PC-3 (cell line): ENCODE results near the gene CERK. TPM values are rescaled to one million over a fixed set of nuclear protein-coding genes. Genes with fewer than 3 reads are reported as not detected.
A peak's percentile ranks its signal among the peaks of the same experiment; 100 is the strongest.

Experiments used
- ATAC-seq: fragments of 200-7000 bp; cut with Tn5 transposase; 2 replicates; pipeline ENCODE4 v1.9.1; 2020; ENCODE audit warnings: mild to moderate bottlenecking, moderate library complexity
- BruUV-seq: library from RNA; stranded (reverse); fragments of 400-500 nt; replicated peaks from 2 replicates; lab custom pipeline; 2021; lab: Mats Ljungman, UMichigan
- CTCF ChIA-PET: fragments of 300-600 bp; sonication (Branson Sonifier 250); formaldehyde crosslinking; loops from one replicate; lab custom pipeline; 2022; ENCODE audit warnings: antibody characterized with exemption; lab: Charles Lee
- POLR2A ChIA-PET: fragments of 300-600 bp; sonication (Branson Sonifier 250); formaldehyde crosslinking; loops from one replicate; lab custom pipeline; 2022; ENCODE audit warnings: antibody characterized with exemption; ENCODE audit not compliant: unreplicated experiment; lab: Charles Lee
- DNase-seq: peaks from one replicate; pipeline ENCODE4 v3.0.0-alpha.2; 2015
- H2AFZ ChIP-seq: fragments of 300-600 bp; sonication (generic); 2 replicates; pipeline ENCODE4 v1.6.0; 2016; ENCODE audit warnings: antibody characterized with exemption, low read length
- H3F3A ChIP-seq: fragments of 300-600 bp; sonication (generic); one replicate; pipeline ENCODE4 v1.6.0; 2017; ENCODE audit warnings: antibody characterized with exemption, low read length, control low read depth, mild to moderate bottlenecking; ENCODE audit not compliant: unreplicated experiment
- H3K27ac ChIP-seq: fragments of 300-600 bp; sonication (generic); 2 replicates; pipeline ENCODE4 v1.5.1; 2016; ENCODE audit warnings: mild to moderate bottlenecking, low read length
- H3K27me3 ChIP-seq: fragments of 300-600 bp; sonication (generic); 2 replicates; pipeline ENCODE4 v1.6.1; 2016; ENCODE audit warnings: low read length, mixed read lengths
- H3K36me3 ChIP-seq: fragments of 300-600 bp; sonication (generic); 2 replicates; pipeline ENCODE4 v1.6.1; 2016; ENCODE audit warnings: low read depth, mixed run types, low read length, mixed read lengths
- H3K4me1 ChIP-seq: fragments of 300-600 bp; sonication (generic); 2 replicates; pipeline ENCODE4 v1.5.1; 2016; ENCODE audit warnings: low read length; ENCODE audit not compliant: insufficient read depth
- H3K4me2 ChIP-seq: fragments of 300-600 bp; sonication (generic); 2 replicates; pipeline ENCODE4 v1.6.0; 2016; ENCODE audit warnings: low read length
- H3K4me3 ChIP-seq: fragments of 300-600 bp; sonication (generic); 2 replicates; pipeline ENCODE4 v1.5.1; 2016; ENCODE audit warnings: mild to moderate bottlenecking, low read length, mixed read lengths
- H3K79me2 ChIP-seq: fragments of 300-600 bp; sonication (generic); 2 replicates; pipeline ENCODE4 v1.6.1; 2017; ENCODE audit warnings: low read length, mixed read lengths
- H3K9ac ChIP-seq: fragments of 300-600 bp; sonication (generic); 2 replicates; pipeline ENCODE4 v1.6.0; 2016; ENCODE audit warnings: mild to moderate bottlenecking, low read length
- H3K9me2 ChIP-seq: fragments of 300-600 bp; sonication (generic); replicated peaks from 2 replicates; pipeline ENCODE4 v1.6.1; 2016; ENCODE audit warnings: mixed run types, low read length, mixed read lengths
- H3K9me3 ChIP-seq: fragments of 300-600 bp; sonication (generic); 2 replicates; pipeline ENCODE4 v1.6.1; 2016; ENCODE audit warnings: low read length, mixed read lengths
- H4K20me1 ChIP-seq: fragments of 300-600 bp; sonication (generic); 2 replicates; pipeline ENCODE4 v1.6.1; 2016; ENCODE audit warnings: low read length, mixed read lengths
- CTCF ChIP-seq: fragments of 300-600 bp; sonication (generic); conservative IDR thresholded peaks from 2 replicates; pipeline ENCODE4 v1.5.1; 2017; ENCODE audit warnings: antibody characterized with exemption, low read depth, mild to moderate bottlenecking, low read length
- EZH2 ChIP-seq: fragments of 300-600 bp; sonication (generic); IDR thresholded peaks from one replicate; pipeline ENCODE4 v1.6.1; 2017; ENCODE audit warnings: antibody characterized with exemption, mild to moderate bottlenecking, low read length; ENCODE audit not compliant: unreplicated experiment
- EZH2phosphoT487 ChIP-seq: fragments of 300-600 bp; sonication (generic); IDR thresholded peaks from 2 replicates; pipeline ENCODE4 v1.6.1; 2018; ENCODE audit warnings: mild to moderate bottlenecking, antibody characterized with exemption, low read length, borderline replicate concordance
- intact Hi-C: fragments of 100-400 bp; cut with micrococcal nuclease; formaldehyde crosslinking; loops from 2 replicates; pipeline ENCODE4 v1.9.0; 2023
- total RNA-seq: library from RNA; depleted of rRNA; stranded (reverse); fragments of >200 nt; gene quantifications from 2 replicates; pipeline ENCODE4 v1.2.3, GENCODE V29; 2014

The CERK gene
- total RNA-seq, 1 experiment from 2014 or later: 21.6 TPM

GRCh38 chr22:46662226-46662625, 75.8 kb downstream of the CERK start:
- H3K27me3 ChIP-seq: no peaks in the 10 kb centered on the region
- DNase-seq (no peak), ATAC-seq (no peak)
- no TSS peak for BruUV-seq
- H3K9me3 ChIP-seq: no peaks in the 10 kb centered on the region
- peak overlapping the region; percentile 36; the same call in 1 of the 2 replicates for H3K9ac ChIP-seq
- TF ChIP-seq EZH2phosphoT487 (no peak), EZH2 (no peak), CTCF (no peak)
- H3K9me2 ChIP-seq: no peaks in the 10 kb centered on the region
- POLR2A ChIA-PET: no interaction called here
- no peak overlapping the region for H3K4me2 ChIP-seq
- H3K4me3 ChIP-seq: no peak overlapping the region
- no peaks in the 10 kb centered on the region for H3K79me2 ChIP-seq
- peak overlapping the region; percentile 53 for H3K27ac ChIP-seq
- H2AFZ ChIP-seq: no peak overlapping the region
- H3K4me1 ChIP-seq: peaks cover 31% of the 10 kb centered on the region
- no peaks in the 10 kb centered on the region for H4K20me1 ChIP-seq
- H3K36me3 ChIP-seq: no peaks in the 10 kb centered on the region
- no peaks in the 10 kb centered on the region for H3F3A ChIP-seq
- intact Hi-C loops: no loop called here
- CTCF ChIA-PET: no interaction called here

- intact Hi-C loops: no loop called here
- ATAC-seq: peak; percentile 79
These were observed 76.7 kb downstream of the CERK start for GRCh38 chr22:46661221-46661851.

More at GRCh38 chr22:46661221-46661851, 76.7 kb downstream of the CERK start:
- peak overlapping the region; percentile 56 for H3K27ac ChIP-seq
- no peak overlapping the region for H2AFZ ChIP-seq
- no peaks in the 10 kb centered on the region for H3K36me3 ChIP-seq
- no peaks in the 10 kb centered on the region for H3K27me3 ChIP-seq
- H3K4me2 ChIP-seq: peak overlapping the region; percentile 55
- no peaks in the 10 kb centered on the region for H3K9me2 ChIP-seq
- H3K4me1 ChIP-seq: peaks cover 31% of the 10 kb centered on the region
- peak overlapping the region; percentile 36; the same call in 1 of the 2 replicates for H3K9ac ChIP-seq
- TF ChIP-seq EZH2phosphoT487 (no peak), CTCF (no peak), EZH2 (no peak)
- no peak overlapping the region for H3K4me3 ChIP-seq
- H3K79me2 ChIP-seq: no peaks in the 10 kb centered on the region
- ChIA-PET CTCF (no interaction called here), POLR2A (no interaction called here)
- H3K9me3 ChIP-seq: no peaks in the 10 kb centered on the region
- no peaks in the 10 kb centered on the region for H4K20me1 ChIP-seq
- DNase-seq: peak; percentile 85
- BruUV-seq: no TSS peak
- no peaks in the 10 kb centered on the region for H3F3A ChIP-seq
